HEK293 (cell line): Measurements from ENCODE around the gene CDHR5.
A peak's percentile ranks its signal among the peaks of the same experiment; 100 is the strongest.

Experiments
- CTCF ChIA-PET: fragments of 350-600 bp; formaldehyde crosslinking; extraction: SDS; loops from one replicate; lab custom pipeline; 2021; ENCODE audit warnings: antibody characterized with exemption; lab: Yijun Ruan, JAX
- POLR2A ChIA-PET: fragments of 300-600 bp; formaldehyde crosslinking; extraction: SDS; loops from one replicate; lab custom pipeline; 2020; ENCODE audit warnings: antibody characterized with exemption, inconsistent platforms; lab: Yijun Ruan, JAX
- H3K27ac ChIP-seq: fragments of 200-500 bp; sonication (Bioruptor generic); 2 replicates; pipeline ENCODE4 v1.5.1; 2014; ENCODE audit warnings: low read depth, low read length, control low read depth, inconsistent platforms; ENCODE audit errors: extremely low read depth
- H3K36me3 ChIP-seq, 2 experiments: fragments of 200-500 bp in 1 of 2; sonication (Bioruptor generic) in 1 of 2; 1 replicate in 1 of 2; 2 replicates in 1 of 2; pipeline ENCODE4 v1.5.1; 2014 to 2017; ENCODE audit warnings: inconsistent platforms in 2 of 2, low read length in 2 of 2; ENCODE audit not compliant: control insufficient read depth in 2 of 2, insufficient read depth in 1 of 2
- H3K4me1 ChIP-seq: fragments of 200-500 bp; sonication (Bioruptor generic); 2 replicates; pipeline ENCODE4 v1.5.1; 2014; ENCODE audit warnings: mild to moderate bottlenecking, low read length, inconsistent platforms; ENCODE audit not compliant: control insufficient read depth, insufficient read depth
- H3K4me3 ChIP-seq: 2 replicates; pipeline ENCODE4 v1.5.1; 2011; ENCODE audit warnings: low read depth, mild to moderate bottlenecking, control low read depth, low read length, moderate library complexity
- H3K9me3 ChIP-seq: fragments of 200-500 bp; sonication (Bioruptor generic); 2 replicates; pipeline ENCODE4 v1.5.1; 2014; ENCODE audit warnings: low read depth, low read length, inconsistent platforms; ENCODE audit not compliant: control insufficient read depth, insufficient read depth
- KLF1 ChIP-seq: fragments of 450-650 bp; formaldehyde crosslinking; IDR thresholded peaks from 2 replicates; pipeline ENCODE4 v1.5.1; 2016; ENCODE audit warnings: missing biosample characterization, missing genetic modification characterization
- SP3 ChIP-seq: fragments of 450-650 bp; formaldehyde crosslinking; IDR thresholded peaks from 2 replicates; pipeline ENCODE4 v1.5.1; 2016; ENCODE audit warnings: missing biosample characterization, missing genetic modification characterization
- YY1 ChIP-seq: fragments of 450-650 bp; formaldehyde crosslinking; IDR thresholded peaks from 2 replicates; pipeline ENCODE4 v1.5.1; 2018; ENCODE audit warnings: missing biosample characterization, missing genetic modification characterization
- ZFP41 ChIP-seq: fragments of 450-650 bp; formaldehyde crosslinking; IDR thresholded peaks from 2 replicates; pipeline ENCODE4 v1.5.1; 2016; ENCODE audit warnings: missing biosample characterization, missing genetic modification characterization, borderline replicate concordance
- ZIC2 ChIP-seq: fragments of 450-650 bp; formaldehyde crosslinking; IDR thresholded peaks from 2 replicates; pipeline ENCODE4 v1.5.1; 2016; ENCODE audit warnings: missing biosample characterization, missing genetic modification characterization
- ZNF112 ChIP-seq: fragments of 450-650 bp; formaldehyde crosslinking; IDR thresholded peaks from 2 replicates; pipeline ENCODE4 v1.5.0; 2017; ENCODE audit warnings: missing biosample characterization, missing genetic modification characterization
- ZNF121 ChIP-seq: fragments of 450-650 bp; formaldehyde crosslinking; IDR thresholded peaks from 2 replicates; pipeline ENCODE4 v1.5.1; 2016; ENCODE audit warnings: missing biosample characterization, missing genetic modification characterization
- ZNF211 ChIP-seq: fragments of 450-650 bp; formaldehyde crosslinking; IDR thresholded peaks from 2 replicates; pipeline ENCODE4 v1.5.1; 2016; ENCODE audit warnings: low read depth, missing biosample characterization, missing genetic modification characterization
- ZNF335 ChIP-seq: fragments of 450-650 bp; formaldehyde crosslinking; conservative IDR thresholded peaks from 2 replicates; pipeline ENCODE4 v1.5.1; 2016; ENCODE audit warnings: missing biosample characterization, missing genetic modification characterization
- ZNF350 ChIP-seq: fragments of 450-650 bp; formaldehyde crosslinking; IDR thresholded peaks from 2 replicates; pipeline ENCODE4 v1.5.0; 2017; ENCODE audit warnings: missing biosample characterization, mild to moderate bottlenecking, missing genetic modification characterization
- ZNF37A ChIP-seq: fragments of 450-650 bp; IDR thresholded peaks from 2 replicates; pipeline ENCODE4 v1.5.1; 2018; ENCODE audit warnings: missing biosample characterization, missing genetic modification characterization
- ZNF391 ChIP-seq: fragments of 450-650 bp; formaldehyde crosslinking; IDR thresholded peaks from 2 replicates; pipeline ENCODE4 v1.5.1; 2016; ENCODE audit warnings: low read depth, missing biosample characterization, missing genetic modification characterization, borderline replicate concordance
- ZNF48 ChIP-seq: fragments of 450-650 bp; formaldehyde crosslinking; IDR thresholded peaks from 2 replicates; pipeline ENCODE4 v1.5.1; 2016; ENCODE audit warnings: missing biosample characterization, missing genetic modification characterization
- ZNF529 ChIP-seq: fragments of 450-650 bp; formaldehyde crosslinking; IDR thresholded peaks from 2 replicates; pipeline ENCODE4 v1.5.1; 2017; ENCODE audit warnings: missing genetic modification characterization, missing biosample characterization; ENCODE audit not compliant: insufficient replicate concordance
- ZNF555 ChIP-seq: fragments of 450-650 bp; formaldehyde crosslinking; conservative IDR thresholded peaks from 2 replicates; pipeline ENCODE4 v1.5.1; 2017; ENCODE audit warnings: missing biosample characterization, mild to moderate bottlenecking, missing genetic modification characterization, inconsistent platforms
- ZNF600 ChIP-seq: fragments of 450-650 bp; formaldehyde crosslinking; IDR thresholded peaks from 2 replicates; pipeline ENCODE4 v1.5.1; 2016; ENCODE audit warnings: missing biosample characterization, missing genetic modification characterization
- ZNF707 ChIP-seq: fragments of 450-650 bp; formaldehyde crosslinking; IDR thresholded peaks from 2 replicates; pipeline ENCODE4 v1.5.1; 2016; ENCODE audit warnings: missing biosample characterization, missing genetic modification characterization
- ZSCAN4 ChIP-seq: fragments of 450-650 bp; formaldehyde crosslinking; IDR thresholded peaks from 2 replicates; pipeline ENCODE4 v1.5.1; 2017; ENCODE audit warnings: missing biosample characterization, missing genetic modification characterization
- TF ChIP-seq, protein P1 (sequence below): fragments of 450-650 bp; formaldehyde crosslinking; IDR thresholded peaks from 2 replicates; pipeline ENCODE4 v1.5.1; 2016; ENCODE audit warnings: missing biosample characterization, missing genetic modification characterization

CDHR5 gene

DNA sequence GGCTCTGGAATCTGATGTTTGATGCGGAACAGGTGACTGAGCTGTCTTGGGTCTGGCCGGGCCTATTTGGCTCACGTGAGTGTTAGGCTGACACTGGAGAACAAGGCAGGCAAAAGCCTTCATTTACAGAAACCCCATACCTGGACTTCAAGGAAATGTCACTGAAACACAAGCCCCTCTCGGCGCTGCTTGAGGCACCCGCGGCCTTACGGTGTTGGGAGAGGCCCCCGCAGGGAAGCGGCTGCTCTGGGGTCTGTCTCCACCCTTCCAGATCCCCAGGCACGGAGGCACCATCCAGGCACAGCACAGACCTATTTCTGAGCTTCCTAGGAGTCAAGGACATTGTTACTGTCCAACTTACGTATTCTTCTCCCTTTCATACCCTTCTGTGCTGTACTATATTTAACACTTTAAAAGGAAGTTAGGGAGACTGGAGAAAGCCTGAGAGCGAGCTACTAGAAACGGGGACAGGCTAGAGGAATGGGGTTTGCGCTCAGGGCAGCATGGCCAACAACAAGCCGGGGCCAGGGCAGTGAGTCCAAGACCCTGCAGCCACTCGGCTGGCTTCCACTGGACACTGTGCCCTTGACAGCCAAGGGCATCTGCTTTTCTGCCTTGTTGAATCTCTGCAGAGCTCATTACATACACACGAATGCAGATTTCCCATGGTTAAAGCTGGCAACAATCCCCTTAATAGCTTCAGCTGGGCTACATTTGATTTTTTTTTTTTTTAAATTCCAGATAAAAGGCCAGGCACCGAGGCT, 36.1 kb upstream of the CDHR5 start:
- H3K27ac ChIP-seq = no peak overlapping the region
- ChIA-PET POLR2A (no interaction called here), CTCF (interaction anchor here (0.6 to 1.6 kb wide), 4 partner anchors 34 to 255 kb away, joined by 3 to 4 read pairs (median 3); partner anchors contain the start of genes DEAF1 and TMEM80)
- peaks cover 8 to 93% of the 10 kb centered on the region in 2 experiments; a peak in 2 of 3 replicates for H3K36me3 ChIP-seq
- H3K4me3 ChIP-seq = no peak overlapping the region
- no peaks in the 10 kb centered on the region for H3K9me3 ChIP-seq
- TF ChIP-seq ZFP41 (tag by site-specific recombination) = no peak
- 0 out of 2 replicates have a peak, but pooled peaks have one; percentile 13 for TF ChIP-seq ZNF600
- no peak for TF ChIP-seq ZNF391
- TF ChIP-seq ZNF707 (tag by site-specific recombination) = no peak
- TF ChIP-seq, all 188 proteins: peak for 1
- H3K4me1 ChIP-seq = no peaks in the 10 kb centered on the region

GRCh38 chr11:660281-660680, 35.5 kb upstream of the CDHR5 start:
- Histone ChIP-seq H3K4me1 (no peaks in the 10 kb centered on the region), H3K36me3 (peaks cover 8 to 91% of the 10 kb centered on the region in 2 experiments; a peak in 2 of 3 replicates), H3K4me3 (no peak overlapping the region), H3K9me3 (no peaks in the 10 kb centered on the region), H3K27ac (no peak overlapping the region)
- TF ChIP-seq ZNF121 (tag by site-specific recombination) (no peak), ZNF112 (tag by site-specific recombination) (no peak), ZSCAN4 (tag by site-specific recombination) (no peak), ZNF335 (tag by site-specific recombination) (no peak), ZNF37A (tag by site-specific recombination) (no peak)
- TF ChIP-seq, all 188 proteins: peak for 0
- POLR2A ChIA-PET = no interaction called here
- CTCF ChIA-PET = interaction anchor here (0.8 kb wide), 1 partner anchor 22 kb away, joined by 3 read pairs; no protein-coding TSS in a partner anchor

- TF ChIP-seq SP3 (tag by site-specific recombination) (no peak), ZNF350 (tag by site-specific recombination) (no peak), ZNF529 (tag by site-specific recombination) (no peak), ZNF48 (no peak), ZIC2 (tag by site-specific recombination) (no peak), ZNF555 (tag by site-specific recombination) (no peak), YY1 (no peak), ZNF211 (tag by site-specific recombination) (no peak), KLF1 (tag by site-specific recombination) (no peak)
- TF ChIP-seq, protein P1, sequence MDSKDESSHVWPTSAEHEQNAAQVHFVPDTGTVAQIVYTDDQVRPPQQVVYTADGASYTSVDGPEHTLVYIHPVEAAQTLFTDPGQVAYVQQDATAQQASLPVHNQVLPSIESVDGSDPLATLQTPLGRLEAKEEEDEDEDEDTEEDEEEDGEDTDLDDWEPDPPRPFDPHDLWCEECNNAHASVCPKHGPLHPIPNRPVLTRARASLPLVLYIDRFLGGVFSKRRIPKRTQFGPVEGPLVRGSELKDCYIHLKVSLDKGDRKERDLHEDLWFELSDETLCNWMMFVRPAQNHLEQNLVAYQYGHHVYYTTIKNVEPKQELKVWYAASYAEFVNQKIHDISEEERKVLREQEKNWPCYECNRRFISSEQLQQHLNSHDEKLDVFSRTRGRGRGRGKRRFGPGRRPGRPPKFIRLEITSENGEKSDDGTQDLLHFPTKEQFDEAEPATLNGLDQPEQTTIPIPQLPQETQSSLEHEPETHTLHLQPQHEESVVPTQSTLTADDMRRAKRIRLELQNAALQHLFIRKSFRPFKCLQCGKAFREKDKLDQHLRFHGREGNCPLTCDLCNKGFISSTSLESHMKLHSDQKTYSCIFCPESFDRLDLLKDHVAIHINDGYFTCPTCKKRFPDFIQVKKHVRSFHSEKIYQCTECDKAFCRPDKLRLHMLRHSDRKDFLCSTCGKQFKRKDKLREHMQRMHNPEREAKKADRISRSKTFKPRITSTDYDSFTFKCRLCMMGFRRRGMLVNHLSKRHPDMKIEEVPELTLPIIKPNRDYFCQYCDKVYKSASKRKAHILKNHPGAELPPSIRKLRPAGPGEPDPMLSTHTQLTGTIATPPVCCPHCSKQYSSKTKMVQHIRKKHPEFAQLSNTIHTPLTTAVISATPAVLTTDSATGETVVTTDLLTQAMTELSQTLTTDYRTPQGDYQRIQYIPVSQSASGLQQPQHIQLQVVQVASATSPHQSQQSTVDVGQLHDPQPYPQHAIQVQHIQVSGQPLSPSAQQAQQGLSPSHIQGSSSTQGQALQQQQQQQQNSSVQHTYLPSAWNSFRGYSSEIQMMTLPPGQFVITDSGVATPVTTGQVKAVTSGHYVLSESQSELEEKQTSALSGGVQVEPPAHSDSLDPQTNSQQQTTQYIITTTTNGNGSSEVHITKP (tag by site-specific recombination) = no peak
- no peak overlapping the region for H3K4me3 ChIP-seq
- no peaks in the 10 kb centered on the region for H3K9me3 ChIP-seq
- CTCF ChIA-PET = interaction anchor here (0.8 kb wide), 1 partner anchor 23 kb away, joined by 3 read pairs; no protein-coding TSS in a partner anchor
- no peaks in the 10 kb centered on the region for H3K4me1 ChIP-seq
- POLR2A ChIA-PET = no interaction called here
- H3K36me3 ChIP-seq = peaks cover 8 to 92% of the 10 kb centered on the region in 2 experiments; a peak in 2 of 3 replicates
- H3K27ac ChIP-seq = no peak overlapping the region
Observed at GRCh38 chr11:659532-660085, 34.9 kb upstream of the CDHR5 start.
